GM12872 (cell line): ENCODE data around the gene SMCHD1.

Experiments
- CTCF ChIP-seq: IDR thresholded peaks from 3 replicates; pipeline ENCODE4 v1.5.1; 2011; ENCODE audit warnings: low read depth, mild to moderate bottlenecking, low read length, moderate library complexity; ENCODE audit not compliant: insufficient read depth

The SMCHD1 gene

GRCh38 chr18:2824865-2825264 is 169.3 kb downstream of the SMCHD1 start:
- TF ChIP-seq CTCF: no peak

GRCh38 chr18:2825613-2826175 is 170.2 kb downstream of the SMCHD1 start:
- no peak for TF ChIP-seq CTCF

GRCh38 chr18:2826581-2826980 is 171.1 kb downstream of the SMCHD1 start:
- no peak for TF ChIP-seq CTCF

- TF ChIP-seq CTCF: no peak
Measured at GRCh38 chr18:2827061-2827460, 171.5 kb downstream of the SMCHD1 start.

- TF ChIP-seq CTCF: no peak
Measured at GRCh38 chr18:2839202-2839601, 183.7 kb downstream of the SMCHD1 start.

GRCh38 chr18:2840521-2840920 is 185.0 kb downstream of the SMCHD1 start:
- TF ChIP-seq CTCF: no peak

- no peak for TF ChIP-seq CTCF
Measured at GRCh38 chr18:2843146-2843545, 187.6 kb downstream of the SMCHD1 start.
